Tibial nerve (tissue), 4 donors: ENCODE measurements around the gene NFATC3. TPM values are rescaled to one million over a fixed set of nuclear protein-coding genes. Genes with fewer than 3 reads are reported as not detected.
A peak's percentile ranks its signal among the peaks of the same experiment; 100 is the strongest.

Source experiments
- DNase-seq, 2 donors: peaks; one replicate each; pipeline ENCODE4 v3.0.0-alpha.2; 2019; ENCODE audit warnings: low spot score in 2 of 2
- H3K27ac ChIP-seq, 4 donors: fragments of 200-600 bp; sonication (generic) in 3 of 4; one replicate each; pipeline ENCODE4 v1.5.1; 2017 to 2019; ENCODE audit warnings: mild to moderate bottlenecking in 1 of 4
- H3K27me3 ChIP-seq, 2 donors: fragments of 200-600 bp; sonication (generic) in 1 of 2; one replicate each; pipeline versions ENCODE4 v1.5.1 to v1.6.0; 2017 to 2019
- H3K36me3 ChIP-seq, 3 donors: fragments of 200-600 bp; sonication (generic); one replicate each; pipeline ENCODE4 v1.5.1; 2018 to 2019
- H3K4me1 ChIP-seq, 4 donors: fragments of 200-600 bp; sonication (generic) in 3 of 4; one replicate each; pipeline ENCODE4 v1.5.1; 2017 to 2019
- H3K4me3 ChIP-seq, 4 donors: fragments of 200-600 bp; sonication (generic) in 3 of 4; one replicate each; pipeline ENCODE4 v1.5.1; 2017 to 2019; ENCODE audit warnings: mild to moderate bottlenecking in 1 of 4, moderate library complexity in 1 of 4
- H3K9me3 ChIP-seq, 4 donors: fragments of 200-600 bp; sonication (generic) in 3 of 4; one replicate each; pipeline ENCODE4 v1.5.1; 2017 to 2019
- EP300 ChIP-seq, 2 donors: sonication (generic); formaldehyde crosslinking; IDR thresholded peaks; one replicate each; pipeline ENCODE4 v1.6.1; 2017; ENCODE audit warnings: antibody characterized with exemption in 2 of 2, mild to moderate bottlenecking in 1 of 2
- POLR2A ChIP-seq, 2 donors: fragments of 450-650 bp; IDR thresholded peaks; one replicate each; pipeline ENCODE4 v1.6.1; 2017; ENCODE audit warnings: antibody characterized with exemption in 2 of 2, mild to moderate bottlenecking in 2 of 2, moderate library complexity in 2 of 2
- WGBS, 2 donors: methylation state at CpG; one replicate each; pipeline ENCODE4 v1.1.5; 2018; 5-methylcytosine and 5-hydroxymethylcytosine counted together
- total RNA-seq, 4 donors: library from RNA; depleted of rRNA; stranded (reverse); fragments of >200 nt; gene quantifications; one replicate each; pipeline ENCODE4 v1.1.0, GENCODE V29; 2016
- TF ChIP-seq, protein P1 (sequence below), 5 experiments: fragments of 200-600 bp in 3 of 5; fragments of 450-650 bp in 2 of 5; sonication (generic) in 3 of 5; IDR thresholded peaks; one replicate each; pipeline ENCODE4 v1.5.1; 2016 to 2019; ENCODE audit warnings: antibody characterized with exemption in 5 of 5, mild to moderate bottlenecking in 3 of 5, moderate library complexity in 2 of 5

NFATC3 gene
- total RNA-seq, 4 donors from 2014 or later = 81.4 to 105 (median 97.1) TPM

DNA sequence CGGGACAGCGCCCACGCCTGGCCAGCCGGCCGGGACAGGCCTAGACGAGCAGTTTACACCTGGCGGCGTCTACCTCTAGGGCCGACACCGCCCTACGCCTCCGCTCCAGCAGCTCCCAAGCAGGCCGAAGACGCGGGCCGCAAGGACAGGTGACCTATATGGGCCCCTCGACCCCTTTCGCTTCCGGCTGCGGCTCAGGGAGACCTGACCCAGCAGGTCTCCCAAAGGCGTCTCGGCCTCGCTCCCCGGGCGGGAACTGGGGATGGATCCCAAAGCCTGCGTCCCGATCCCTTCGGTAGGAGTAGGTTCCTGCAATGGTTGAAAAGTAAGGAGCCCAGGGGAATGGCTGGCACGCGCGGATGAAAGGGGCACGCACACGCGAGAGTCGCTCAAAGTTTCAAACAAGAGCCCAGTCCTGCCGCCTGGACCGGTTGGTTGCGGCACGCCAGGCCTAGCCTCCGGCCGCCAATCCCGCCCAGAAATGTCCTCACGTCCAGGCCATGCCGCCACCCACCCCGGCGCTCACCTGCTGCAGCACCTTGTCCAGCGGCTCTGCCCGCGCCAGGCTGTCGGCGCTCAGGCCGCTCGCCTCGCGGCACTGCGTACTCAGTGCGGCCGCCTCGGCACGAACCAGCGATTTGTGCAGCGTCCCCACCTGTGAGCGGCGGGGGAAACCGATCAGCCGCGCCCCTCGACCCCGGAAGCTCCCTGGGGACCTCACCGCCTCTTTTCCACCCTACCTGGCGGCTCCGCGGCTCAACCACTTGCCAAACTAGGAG lies 150.1 kb downstream of the NFATC3 start:
- WGBS, 2 donors = 57 to 59% methylated on average over 35 to 59 of the region's 73 CpGs
- H3K9me3 ChIP-seq = no peaks in the 10 kb centered on the region
- TF ChIP-seq EP300 (IDR thresholded peaks at IDR 0.05) = no peak
- TF ChIP-seq, protein P1, sequence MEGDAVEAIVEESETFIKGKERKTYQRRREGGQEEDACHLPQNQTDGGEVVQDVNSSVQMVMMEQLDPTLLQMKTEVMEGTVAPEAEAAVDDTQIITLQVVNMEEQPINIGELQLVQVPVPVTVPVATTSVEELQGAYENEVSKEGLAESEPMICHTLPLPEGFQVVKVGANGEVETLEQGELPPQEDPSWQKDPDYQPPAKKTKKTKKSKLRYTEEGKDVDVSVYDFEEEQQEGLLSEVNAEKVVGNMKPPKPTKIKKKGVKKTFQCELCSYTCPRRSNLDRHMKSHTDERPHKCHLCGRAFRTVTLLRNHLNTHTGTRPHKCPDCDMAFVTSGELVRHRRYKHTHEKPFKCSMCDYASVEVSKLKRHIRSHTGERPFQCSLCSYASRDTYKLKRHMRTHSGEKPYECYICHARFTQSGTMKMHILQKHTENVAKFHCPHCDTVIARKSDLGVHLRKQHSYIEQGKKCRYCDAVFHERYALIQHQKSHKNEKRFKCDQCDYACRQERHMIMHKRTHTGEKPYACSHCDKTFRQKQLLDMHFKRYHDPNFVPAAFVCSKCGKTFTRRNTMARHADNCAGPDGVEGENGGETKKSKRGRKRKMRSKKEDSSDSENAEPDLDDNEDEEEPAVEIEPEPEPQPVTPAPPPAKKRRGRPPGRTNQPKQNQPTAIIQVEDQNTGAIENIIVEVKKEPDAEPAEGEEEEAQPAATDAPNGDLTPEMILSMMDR (IDR thresholded peaks at IDR 0.05) = no peak
- TF ChIP-seq POLR2A (IDR thresholded peaks at IDR 0.05) = no peak
- H3K36me3 ChIP-seq = peaks cover 0 to 21% (median 0%) of the 10 kb centered on the region in 3 donors
- peak overlapping the region in 3 of 4 donors; percentile 20 to 96 (median 85) for H3K27ac ChIP-seq
- no peaks in the 10 kb centered on the region for H3K27me3 ChIP-seq
- DNase-seq = no peak
- peaks cover 0 to 48% (median 10%) of the 10 kb centered on the region in 4 donors for H3K4me1 ChIP-seq
- peak overlapping the region in 3 of 4 donors; percentile 56 to 75 (median 66) for H3K4me3 ChIP-seq

DNA sequence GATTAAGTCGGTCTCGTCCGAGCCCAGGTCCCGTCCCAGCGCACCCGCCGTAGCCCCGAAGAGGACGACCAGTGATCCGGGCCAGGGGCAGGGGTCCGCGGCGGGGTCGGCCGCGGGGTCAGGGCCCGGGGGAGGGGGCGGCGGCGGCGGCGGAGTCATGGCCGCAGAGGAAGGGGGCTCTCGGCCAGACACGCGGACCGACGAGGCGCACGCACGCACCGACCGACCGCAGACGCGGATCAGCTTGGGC lies 150.6 kb downstream of the NFATC3 start, which contains the start of gene ESRP2:
Gene ESRP2 (minus strand): TSS at position 241 of the 250 bp plus-strand sequence. CDS start 82 bp downstream, at position 159.
- Histone ChIP-seq H3K9me3 (no peaks in the 10 kb centered on the region), H3K36me3 (peaks cover 0 to 15% (median 0%) of the 10 kb centered on the region in 3 donors), H3K4me3 (peak within 1 kb of the TSS; percentile 55 to 75 (median 61)), H3K27ac (peak within 1 kb of the TSS; percentile 85 to 96 (median 88)), H3K4me1 (peaks cover 0 to 48% (median 10%) of the 10 kb centered on the region in 4 donors), H3K27me3 (no peaks in the 10 kb centered on the region)
- no peak for DNase-seq
- TF ChIP-seq, protein P1 (IDR thresholded peaks at IDR 0.05) = no peak
- no peak for TF ChIP-seq EP300 (IDR thresholded peaks at IDR 0.05)
- TF ChIP-seq POLR2A (IDR thresholded peaks at IDR 0.05) = no peak
- WGBS, 2 donors = 9 to 12% methylated on average over 19 to 31 of the region's 36 CpGs

DNA sequence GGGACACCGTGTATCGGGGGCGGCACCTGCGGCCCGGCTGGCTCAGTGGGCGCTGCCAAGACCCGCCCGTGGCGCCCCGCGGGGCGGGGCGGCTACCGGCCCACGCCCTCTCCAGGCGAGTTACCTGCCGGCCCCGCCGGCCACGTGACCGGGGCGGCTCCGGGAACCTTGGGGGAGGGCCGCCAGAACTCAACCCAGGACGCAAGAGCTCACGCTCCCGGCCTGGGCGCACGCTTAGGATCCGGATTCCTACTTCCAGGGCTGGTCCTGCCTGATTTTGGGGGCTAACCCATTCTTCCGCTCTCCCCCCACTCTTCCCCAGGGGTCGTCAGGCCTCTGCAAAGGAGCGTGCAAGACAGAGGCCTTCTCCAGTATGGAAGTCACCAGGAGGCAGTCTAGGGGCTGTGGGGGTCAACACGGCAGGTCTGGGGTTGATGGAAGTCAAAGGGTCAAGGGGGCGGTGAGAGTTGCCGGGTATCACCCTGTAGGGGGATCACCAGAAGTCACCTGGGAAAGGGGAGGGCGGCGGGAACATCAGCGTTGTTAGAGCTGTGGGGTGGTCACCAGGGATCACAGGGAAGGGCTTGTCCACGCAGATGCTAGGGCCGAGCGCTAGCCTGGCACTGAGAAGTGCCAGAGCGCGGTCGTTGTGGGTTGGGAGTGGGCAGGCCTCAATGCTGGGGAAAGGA lies 151.1 kb downstream of the NFATC3 start:
- WGBS, 2 donors = 18 to 23% methylated on average over 15 to 40 of the region's 45 CpGs
- Histone ChIP-seq H3K36me3 (peaks cover 0 to 11% (median 0%) of the 10 kb centered on the region in 3 donors), H3K4me3 (peak overlapping the region; percentile 55 to 75 (median 61)), H3K27ac (peak overlapping the region; percentile 85 to 96 (median 88)), H3K4me1 (peaks cover 0 to 48% (median 10%) of the 10 kb centered on the region in 4 donors), H3K27me3 (no peaks in the 10 kb centered on the region), H3K9me3 (no peaks in the 10 kb centered on the region)
- no peak for DNase-seq
- TF ChIP-seq, protein P1 (IDR thresholded peaks at IDR 0.05) = no peak
- TF ChIP-seq EP300 (IDR thresholded peaks at IDR 0.05) = no peak

DNA sequence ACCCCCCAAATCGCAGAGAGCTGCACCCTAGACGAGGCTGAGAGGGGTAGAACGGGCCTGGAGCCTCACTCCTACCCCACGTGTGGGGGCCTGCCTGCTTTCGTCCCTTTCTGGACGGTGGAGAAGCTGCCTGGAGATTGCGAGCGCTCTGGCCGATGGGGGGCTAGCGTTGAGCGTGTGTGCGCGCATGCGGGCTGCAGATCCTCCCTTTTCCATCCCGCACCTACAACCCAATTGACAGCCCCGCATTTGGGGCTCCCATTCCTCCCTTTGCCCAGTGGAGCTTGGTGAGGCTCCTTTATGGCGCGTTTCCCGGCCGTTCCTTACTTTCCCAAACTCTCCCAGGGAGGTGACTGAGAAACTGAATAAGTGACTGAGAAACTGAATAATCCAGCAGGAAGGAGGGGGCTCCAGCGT lies 151.7 kb downstream of the NFATC3 start:
- Histone ChIP-seq H3K27ac (peak overlapping the region; percentile 85 to 96 (median 88)), H3K4me3 (peak overlapping the region; percentile 55 to 75 (median 61)), H3K9me3 (no peaks in the 10 kb centered on the region), H3K36me3 (peaks cover 0 to 5% (median 0%) of the 10 kb centered on the region in 3 donors), H3K4me1 (peaks cover 0 to 48% (median 10%) of the 10 kb centered on the region in 4 donors), H3K27me3 (no peaks in the 10 kb centered on the region)
- TF ChIP-seq EP300 (IDR thresholded peaks at IDR 0.05) (no peak), POLR2A (IDR thresholded peaks at IDR 0.05) (no peak)
- TF ChIP-seq, protein P1 (IDR thresholded peaks at IDR 0.05) = no peak
- DNase-seq = no peak
- WGBS, 2 donors = 6 to 21% methylated on average over 7 to 21 of the region's 21 CpGs
